Neural cell (in vitro differentiated cells): Measurements from ENCODE around the gene KCNQ2. TPM values are rescaled to one million over a fixed set of nuclear protein-coding genes. Genes with fewer than 3 reads are reported as not detected.

Source experiments
- H2AFZ ChIP-seq: fragments of 200-600, 300-800 bp; sonication (generic), shearing (Covaris generic); 2 replicates; pipeline ENCODE4 v1.6.0; 2014; ENCODE audit warnings: low read depth, mild to moderate bottlenecking, antibody characterized with exemption, low read length, moderate library complexity
- H3F3A ChIP-seq: fragments of 200-600 bp; shearing (Covaris generic); 2 replicates; pipeline ENCODE4 v1.6.1; 2016; ENCODE audit warnings: mild to moderate bottlenecking, moderate library complexity, mixed read lengths, antibody characterized with exemption, low read length; ENCODE audit not compliant: insufficient read depth, poor library complexity, severe bottlenecking
- H3K27ac ChIP-seq: fragments of 200-600, 300-800 bp; sonication (generic), shearing (Covaris generic); 2 replicates; pipeline ENCODE4 v1.5.1; 2014; ENCODE audit warnings: mild to moderate bottlenecking, low read length, moderate library complexity
- H3K27me3 ChIP-seq: fragments of 300-800, 200-600 bp; sonication (generic), shearing (Covaris generic); 2 replicates; pipeline ENCODE4 v1.6.0; 2014; ENCODE audit warnings: mild to moderate bottlenecking, low read depth, low read length, moderate library complexity; ENCODE audit not compliant: insufficient read depth
- H3K36me3 ChIP-seq: fragments of 300-800, 200-600 bp; sonication (generic), shearing (Covaris generic); 2 replicates; pipeline ENCODE4 v1.5.1; 2014; ENCODE audit warnings: mild to moderate bottlenecking, antibody characterized with exemption, low read length, moderate library complexity; ENCODE audit not compliant: insufficient read depth
- H3K4me2 ChIP-seq: fragments of 300-800, 200-600 bp; sonication (generic), shearing (Covaris generic); 2 replicates; pipeline ENCODE4 v1.6.0; 2014; ENCODE audit warnings: mild to moderate bottlenecking, low read length
- H3K4me3 ChIP-seq: fragments of 300-800, 200-600 bp; sonication (generic), shearing (Covaris generic); 2 replicates; pipeline ENCODE4 v1.5.1; 2014; ENCODE audit warnings: mild to moderate bottlenecking, low read length, moderate library complexity
- H3K79me2 ChIP-seq: fragments of 200-600 bp; shearing (Covaris generic); replicated peaks from 2 replicates; pipeline ENCODE4 v1.6.0; 2014; ENCODE audit warnings: mild to moderate bottlenecking, low read length, moderate library complexity; ENCODE audit not compliant: insufficient read depth
- H3K9ac ChIP-seq: fragments of 300-800, 200-600 bp; sonication (generic), shearing (Covaris generic); 2 replicates; pipeline ENCODE4 v1.6.1; 2016; ENCODE audit warnings: mild to moderate bottlenecking, low read length, mixed read lengths
- H3K9me2 ChIP-seq: fragments of 200-600 bp; shearing (Covaris generic); 2 replicates; pipeline ENCODE4 v1.6.1; 2016; ENCODE audit warnings: mild to moderate bottlenecking, low read length, mixed read lengths; ENCODE audit not compliant: insufficient read depth
- H3K9me3 ChIP-seq: fragments of 200-600, 300-800 bp; sonication (generic), shearing (Covaris generic); 2 replicates; pipeline ENCODE4 v1.6.1; 2016; ENCODE audit warnings: mild to moderate bottlenecking, mixed run types, low read length, moderate library complexity, mixed read lengths
- H4K20me1 ChIP-seq: fragments of 200-600 bp; shearing (Covaris generic); 2 replicates; pipeline ENCODE4 v1.6.1; 2016; ENCODE audit warnings: mild to moderate bottlenecking, mixed run types; ENCODE audit not compliant: insufficient read depth
- EP300 ChIP-seq: fragments of 450-650 bp; conservative IDR thresholded peaks from 2 replicates; pipeline ENCODE4 v1.6.1; 2014; ENCODE audit warnings: antibody characterized with exemption, mild to moderate bottlenecking, moderate library complexity; ENCODE audit not compliant: poor library complexity, severe bottlenecking
- EZH2 ChIP-seq: fragments of 200-600, 300-800 bp; shearing (Covaris generic), sonication (generic); IDR thresholded peaks from 2 replicates; pipeline ENCODE4 v1.6.1; 2014; ENCODE audit warnings: antibody characterized with exemption, low read length, borderline replicate concordance, mild to moderate bottlenecking; ENCODE audit not compliant: insufficient read depth, poor library complexity, severe bottlenecking
- MXI1 ChIP-seq: fragments of 450-650 bp; conservative IDR thresholded peaks from 2 replicates; pipeline ENCODE4 v1.6.1; 2014; ENCODE audit warnings: antibody characterized with exemption, mild to moderate bottlenecking; ENCODE audit not compliant: poor library complexity, severe bottlenecking
- POLR2AphosphoS5 ChIP-seq: IDR thresholded peaks from 2 replicates; pipeline ENCODE4 v1.6.1; 2012
- RAD21 ChIP-seq: fragments of 450-650 bp; conservative IDR thresholded peaks from 2 replicates; pipeline ENCODE4 v1.6.1; 2014; ENCODE audit warnings: antibody characterized with exemption, mild to moderate bottlenecking, moderate library complexity
- SMC3 ChIP-seq: fragments of 450-650 bp; conservative IDR thresholded peaks from 2 replicates; pipeline ENCODE4 v1.6.1; 2014; ENCODE audit warnings: antibody characterized with exemption, mild to moderate bottlenecking, moderate library complexity; ENCODE audit not compliant: poor library complexity
- TAF1 ChIP-seq: IDR thresholded peaks from 2 replicates; pipeline ENCODE4 v1.6.1; 2012; ENCODE audit warnings: low read depth
- polyA plus RNA-seq: library from polyadenylated mRNA; depleted of rRNA; stranded (reverse); fragments of >200 nt; gene quantifications from 2 replicates; pipeline ENCODE4 v1.2.3, GENCODE V29; 2014
- TF ChIP-seq, protein P1 (sequence below): fragments of 450-650 bp; IDR thresholded peaks from 2 replicates; pipeline ENCODE4 v1.5.1; 2014; ENCODE audit warnings: antibody characterized with exemption, mild to moderate bottlenecking, moderate library complexity; ENCODE audit not compliant: poor library complexity, severe bottlenecking
- TF ChIP-seq, protein P2 (sequence below): IDR thresholded peaks from 2 replicates; pipeline ENCODE4 v1.6.1; 2012; ENCODE audit warnings: borderline replicate concordance

The KCNQ2 gene
- polyA plus RNA-seq, 1 donor from 2014 or later: 84.7 TPM

DNA sequence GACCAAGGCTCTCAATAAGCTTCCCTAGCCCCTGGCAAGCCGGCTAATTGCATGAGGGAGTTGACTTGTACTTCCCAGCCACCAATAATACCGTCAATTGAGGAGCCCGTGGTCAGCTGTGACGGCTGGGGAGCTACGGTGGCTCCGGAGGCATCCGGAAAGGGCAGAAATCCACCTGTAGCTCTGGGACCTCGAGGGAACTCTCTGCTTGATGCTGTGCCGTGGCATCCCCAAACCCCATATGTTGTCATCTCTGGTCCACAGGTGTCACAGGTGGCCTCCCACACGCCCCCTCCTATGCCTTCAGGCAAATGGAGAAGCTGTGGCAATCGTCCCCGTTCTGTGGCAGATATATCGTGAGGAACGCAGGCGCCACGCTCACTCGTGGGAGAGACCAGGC, 5.5 kb upstream of the KCNQ2 start:
- Histone ChIP-seq H3K4me3 (no peak overlapping the region), H3K9me2 (no peaks in the 10 kb centered on the region), H4K20me1 (no peaks in the 10 kb centered on the region), H3K27ac (no peak overlapping the region), H2AFZ (no peak overlapping the region), H3K36me3 (no peaks in the 10 kb centered on the region), H3F3A (no peaks in the 10 kb centered on the region), H3K4me2 (no peak overlapping the region), H3K9ac (no peak overlapping the region), H3K79me2 (no peaks in the 10 kb centered on the region), H3K9me3 (no peaks in the 10 kb centered on the region), H3K27me3 (peaks cover 8% of the 10 kb centered on the region)
- TF ChIP-seq, protein P1, sequence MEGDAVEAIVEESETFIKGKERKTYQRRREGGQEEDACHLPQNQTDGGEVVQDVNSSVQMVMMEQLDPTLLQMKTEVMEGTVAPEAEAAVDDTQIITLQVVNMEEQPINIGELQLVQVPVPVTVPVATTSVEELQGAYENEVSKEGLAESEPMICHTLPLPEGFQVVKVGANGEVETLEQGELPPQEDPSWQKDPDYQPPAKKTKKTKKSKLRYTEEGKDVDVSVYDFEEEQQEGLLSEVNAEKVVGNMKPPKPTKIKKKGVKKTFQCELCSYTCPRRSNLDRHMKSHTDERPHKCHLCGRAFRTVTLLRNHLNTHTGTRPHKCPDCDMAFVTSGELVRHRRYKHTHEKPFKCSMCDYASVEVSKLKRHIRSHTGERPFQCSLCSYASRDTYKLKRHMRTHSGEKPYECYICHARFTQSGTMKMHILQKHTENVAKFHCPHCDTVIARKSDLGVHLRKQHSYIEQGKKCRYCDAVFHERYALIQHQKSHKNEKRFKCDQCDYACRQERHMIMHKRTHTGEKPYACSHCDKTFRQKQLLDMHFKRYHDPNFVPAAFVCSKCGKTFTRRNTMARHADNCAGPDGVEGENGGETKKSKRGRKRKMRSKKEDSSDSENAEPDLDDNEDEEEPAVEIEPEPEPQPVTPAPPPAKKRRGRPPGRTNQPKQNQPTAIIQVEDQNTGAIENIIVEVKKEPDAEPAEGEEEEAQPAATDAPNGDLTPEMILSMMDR: no peak
- TF ChIP-seq, protein P2, sequence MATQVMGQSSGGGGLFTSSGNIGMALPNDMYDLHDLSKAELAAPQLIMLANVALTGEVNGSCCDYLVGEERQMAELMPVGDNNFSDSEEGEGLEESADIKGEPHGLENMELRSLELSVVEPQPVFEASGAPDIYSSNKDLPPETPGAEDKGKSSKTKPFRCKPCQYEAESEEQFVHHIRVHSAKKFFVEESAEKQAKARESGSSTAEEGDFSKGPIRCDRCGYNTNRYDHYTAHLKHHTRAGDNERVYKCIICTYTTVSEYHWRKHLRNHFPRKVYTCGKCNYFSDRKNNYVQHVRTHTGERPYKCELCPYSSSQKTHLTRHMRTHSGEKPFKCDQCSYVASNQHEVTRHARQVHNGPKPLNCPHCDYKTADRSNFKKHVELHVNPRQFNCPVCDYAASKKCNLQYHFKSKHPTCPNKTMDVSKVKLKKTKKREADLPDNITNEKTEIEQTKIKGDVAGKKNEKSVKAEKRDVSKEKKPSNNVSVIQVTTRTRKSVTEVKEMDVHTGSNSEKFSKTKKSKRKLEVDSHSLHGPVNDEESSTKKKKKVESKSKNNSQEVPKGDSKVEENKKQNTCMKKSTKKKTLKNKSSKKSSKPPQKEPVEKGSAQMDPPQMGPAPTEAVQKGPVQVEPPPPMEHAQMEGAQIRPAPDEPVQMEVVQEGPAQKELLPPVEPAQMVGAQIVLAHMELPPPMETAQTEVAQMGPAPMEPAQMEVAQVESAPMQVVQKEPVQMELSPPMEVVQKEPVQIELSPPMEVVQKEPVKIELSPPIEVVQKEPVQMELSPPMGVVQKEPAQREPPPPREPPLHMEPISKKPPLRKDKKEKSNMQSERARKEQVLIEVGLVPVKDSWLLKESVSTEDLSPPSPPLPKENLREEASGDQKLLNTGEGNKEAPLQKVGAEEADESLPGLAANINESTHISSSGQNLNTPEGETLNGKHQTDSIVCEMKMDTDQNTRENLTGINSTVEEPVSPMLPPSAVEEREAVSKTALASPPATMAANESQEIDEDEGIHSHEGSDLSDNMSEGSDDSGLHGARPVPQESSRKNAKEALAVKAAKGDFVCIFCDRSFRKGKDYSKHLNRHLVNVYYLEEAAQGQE: no peak
- TF ChIP-seq RAD21 (no peak), MXI1 (no peak), SMC3 (no peak), EP300 (no peak), POLR2AphosphoS5 (no peak), EZH2 (no peak), TAF1 (no peak)

DNA sequence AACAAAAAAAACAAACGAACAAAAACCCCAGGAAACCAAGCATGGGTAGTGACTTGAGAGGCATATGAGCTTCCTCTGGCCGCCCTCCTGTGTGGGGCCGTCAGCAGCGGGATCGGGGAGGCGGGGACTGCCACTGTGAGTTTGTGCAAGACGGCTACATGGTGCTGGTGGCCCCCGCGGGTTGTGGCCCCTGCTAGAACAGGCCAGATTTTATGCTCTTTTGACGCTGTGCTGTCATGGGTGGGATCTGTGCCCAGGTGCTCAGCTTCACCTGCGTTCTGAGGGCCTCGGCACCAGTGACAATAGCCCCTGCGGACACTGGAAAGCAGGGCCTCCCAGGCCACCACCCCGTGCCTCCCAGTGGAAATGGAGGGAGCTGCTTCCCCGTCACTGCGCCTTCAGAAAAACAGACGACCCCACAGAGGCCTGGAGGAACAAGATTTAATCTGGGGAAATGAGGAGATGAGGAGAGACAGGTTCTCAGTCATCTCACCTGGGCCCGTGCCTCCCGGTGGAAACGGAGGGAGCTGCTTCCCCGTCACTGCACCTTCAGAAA, 4.7 kb upstream of the KCNQ2 start:
- Histone ChIP-seq H3K9me2 (no peaks in the 10 kb centered on the region), H4K20me1 (no peaks in the 10 kb centered on the region), H2AFZ (no peak overlapping the region), H3K27ac (no peak overlapping the region), H3F3A (no peaks in the 10 kb centered on the region), H3K79me2 (peaks cover 2% of the 10 kb centered on the region), H3K4me2 (no peak overlapping the region), H3K36me3 (no peaks in the 10 kb centered on the region), H3K9me3 (no peaks in the 10 kb centered on the region), H3K27me3 (peaks cover 8% of the 10 kb centered on the region), H3K9ac (no peak overlapping the region), H3K4me3 (no peak overlapping the region)
- no peak for TF ChIP-seq RAD21
- no peak for TF ChIP-seq EP300
- TF ChIP-seq EZH2: no peak
- TF ChIP-seq, protein P2: no peak
- TF ChIP-seq, protein P1: peak; percentile 41
- peak; percentile 24 for TF ChIP-seq SMC3
- TF ChIP-seq POLR2AphosphoS5: no peak
- no peak for TF ChIP-seq MXI1
- no peak for TF ChIP-seq TAF1
